WI38 (cell line): ENCODE results near the gene CTR9.
A peak's percentile ranks its signal among the peaks of the same experiment; 100 is the strongest.

ENCODE experiments used
- H3K4me3 ChIP-seq: 2 replicates; pipeline ENCODE4 v1.5.1; 2011; ENCODE audit warnings: low read depth, mild to moderate bottlenecking, control low read depth, low read length
- TF ChIP-seq, protein P1 (sequence below): IDR thresholded peaks from 2 replicates; pipeline ENCODE4 v1.5.1; 2012; ENCODE audit warnings: low read depth, mild to moderate bottlenecking, control low read depth, low read length

The CTR9 gene

DNA sequence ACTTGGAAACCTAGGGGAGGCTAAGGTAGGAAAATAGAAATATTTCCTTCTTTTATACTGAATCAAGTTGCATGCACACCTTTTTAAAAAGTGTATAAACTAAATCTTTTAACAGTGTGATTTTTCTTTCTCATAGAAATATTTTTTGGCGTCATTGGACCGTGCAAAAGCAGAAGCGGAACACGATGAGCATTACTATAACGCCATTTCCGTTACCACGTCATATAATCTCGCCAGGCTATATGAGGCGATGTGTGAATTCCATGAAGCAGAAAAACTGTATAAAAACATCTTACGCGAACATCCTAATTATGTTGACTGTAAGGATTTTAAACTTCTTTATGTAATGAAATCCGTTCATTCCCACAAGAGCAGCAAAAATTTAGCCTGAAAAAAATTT is 13.4 kb downstream of the CTR9 start:
- H3K4me3 ChIP-seq = no peak overlapping the region

DNA sequence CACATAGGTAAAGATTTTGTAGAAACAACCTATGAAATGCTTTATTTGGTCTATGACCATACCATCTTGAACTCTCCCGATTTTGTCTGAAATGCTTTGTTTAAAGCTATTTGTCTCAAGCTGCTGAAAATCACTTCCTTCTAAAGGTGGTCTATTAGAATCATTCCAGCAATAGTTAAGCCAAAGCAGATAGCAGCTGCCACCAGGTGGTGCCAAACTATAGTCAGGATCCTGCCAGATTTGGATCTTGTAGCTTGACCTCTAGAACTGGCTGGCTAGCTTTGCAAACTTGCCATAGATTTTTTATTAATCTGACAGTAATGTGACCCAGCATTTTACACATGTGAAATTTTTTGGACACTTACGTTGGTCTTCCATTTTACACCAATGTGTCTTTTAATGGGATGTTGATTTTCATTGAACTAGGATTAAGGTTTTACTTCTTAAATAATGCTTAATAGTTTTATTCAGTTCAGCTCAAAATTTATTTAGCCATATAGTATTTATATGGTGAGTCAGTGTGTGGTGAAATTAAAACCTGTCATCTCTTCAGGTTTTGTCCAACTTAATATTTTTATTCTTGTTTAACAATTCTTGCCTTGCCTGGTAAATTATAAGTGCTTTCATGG is 19.7 kb downstream of the CTR9 start:
- H3K4me3 ChIP-seq = no peak overlapping the region
- TF ChIP-seq, protein P1, sequence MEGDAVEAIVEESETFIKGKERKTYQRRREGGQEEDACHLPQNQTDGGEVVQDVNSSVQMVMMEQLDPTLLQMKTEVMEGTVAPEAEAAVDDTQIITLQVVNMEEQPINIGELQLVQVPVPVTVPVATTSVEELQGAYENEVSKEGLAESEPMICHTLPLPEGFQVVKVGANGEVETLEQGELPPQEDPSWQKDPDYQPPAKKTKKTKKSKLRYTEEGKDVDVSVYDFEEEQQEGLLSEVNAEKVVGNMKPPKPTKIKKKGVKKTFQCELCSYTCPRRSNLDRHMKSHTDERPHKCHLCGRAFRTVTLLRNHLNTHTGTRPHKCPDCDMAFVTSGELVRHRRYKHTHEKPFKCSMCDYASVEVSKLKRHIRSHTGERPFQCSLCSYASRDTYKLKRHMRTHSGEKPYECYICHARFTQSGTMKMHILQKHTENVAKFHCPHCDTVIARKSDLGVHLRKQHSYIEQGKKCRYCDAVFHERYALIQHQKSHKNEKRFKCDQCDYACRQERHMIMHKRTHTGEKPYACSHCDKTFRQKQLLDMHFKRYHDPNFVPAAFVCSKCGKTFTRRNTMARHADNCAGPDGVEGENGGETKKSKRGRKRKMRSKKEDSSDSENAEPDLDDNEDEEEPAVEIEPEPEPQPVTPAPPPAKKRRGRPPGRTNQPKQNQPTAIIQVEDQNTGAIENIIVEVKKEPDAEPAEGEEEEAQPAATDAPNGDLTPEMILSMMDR = peak; percentile 68

More for the DNA sequence above, 13.4 kb downstream of the CTR9 start:
- TF ChIP-seq, protein P1 = no peak

DNA sequence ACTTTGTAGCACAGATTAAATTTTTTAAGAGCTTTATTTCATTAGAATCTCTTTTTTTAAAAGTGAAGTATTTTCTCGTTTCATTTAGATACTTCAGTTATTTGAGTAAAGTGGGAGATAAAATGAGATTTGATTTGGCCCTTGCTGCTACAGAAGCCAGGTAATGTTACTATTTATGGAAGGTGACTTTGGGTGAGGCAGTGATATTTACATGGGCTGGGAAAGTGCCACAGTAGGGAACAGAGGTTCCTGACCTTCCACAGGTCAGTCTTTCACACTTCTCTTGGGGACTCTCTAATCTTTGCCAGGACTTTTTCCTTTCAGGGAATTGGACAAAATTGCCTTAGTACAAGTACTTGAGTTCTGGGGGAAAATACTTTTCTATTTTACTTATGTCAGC is 20.4 kb downstream of the CTR9 start:
- TF ChIP-seq, protein P1 = no peak
- H3K4me3 ChIP-seq = no peak overlapping the region

DNA sequence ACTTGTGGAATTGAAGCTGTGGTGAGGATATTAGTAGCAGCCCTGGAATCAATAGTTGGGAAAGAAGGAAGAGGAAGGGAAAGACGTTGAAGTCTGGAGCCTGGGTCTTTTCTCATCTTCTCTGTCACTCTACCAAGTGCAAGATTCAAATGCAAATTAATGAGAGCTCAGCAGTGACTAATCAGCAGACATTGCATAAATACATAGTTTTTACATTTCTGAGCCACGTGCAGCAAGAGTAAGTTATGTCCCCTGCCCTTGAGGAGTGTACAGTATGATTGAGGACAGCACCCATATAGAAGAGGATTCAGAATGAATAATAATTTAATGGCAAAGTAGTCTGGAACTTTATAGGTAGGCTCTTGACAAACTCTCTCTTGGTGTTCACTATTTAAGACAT is 23.8 kb downstream of the CTR9 start:
- TF ChIP-seq, protein P1 = no peak
- H3K4me3 ChIP-seq = no peak overlapping the region

DNA sequence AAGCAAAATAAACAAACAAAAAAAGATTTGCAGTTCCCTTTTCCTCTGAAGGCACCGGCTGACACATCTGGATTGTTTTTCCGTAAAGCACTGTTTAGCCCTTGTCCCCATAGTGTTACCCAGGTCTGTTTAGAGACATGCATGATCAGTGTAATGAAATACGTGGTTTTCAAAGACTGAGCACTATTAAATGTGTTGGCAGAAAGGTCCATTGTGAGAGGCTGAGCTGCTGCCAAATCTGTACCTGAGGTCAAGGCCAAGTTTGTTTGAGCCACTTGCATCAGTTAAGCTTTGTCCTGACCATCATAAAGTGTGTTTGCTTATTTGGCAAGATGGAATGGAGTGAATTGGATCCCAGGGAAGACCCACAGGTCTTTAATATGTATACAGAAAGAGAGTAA is 26.3 kb downstream of the CTR9 start:
- TF ChIP-seq, protein P1 = no peak
- no peak overlapping the region for H3K4me3 ChIP-seq

DNA sequence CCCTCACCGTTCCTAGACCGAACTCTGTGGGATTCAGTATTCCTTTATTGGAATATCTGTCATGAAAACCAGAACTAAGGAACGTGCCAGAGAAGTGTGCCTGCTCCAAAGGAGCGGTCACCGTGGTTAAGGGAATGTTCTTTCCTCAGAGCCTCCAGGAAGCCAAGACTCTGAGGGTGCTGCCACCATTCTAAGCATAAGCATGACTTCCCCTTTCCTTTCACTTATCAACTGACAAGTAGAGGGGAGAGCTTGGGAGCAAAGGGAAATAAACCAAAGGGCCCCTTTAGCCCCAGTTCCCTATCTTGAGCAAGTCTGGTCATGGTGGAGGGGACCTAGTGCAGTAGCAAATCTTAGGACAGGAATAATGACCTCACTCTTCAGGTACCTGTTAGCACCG is 26.8 kb downstream of the CTR9 start:
- TF ChIP-seq, protein P1 = no peak

DNA sequence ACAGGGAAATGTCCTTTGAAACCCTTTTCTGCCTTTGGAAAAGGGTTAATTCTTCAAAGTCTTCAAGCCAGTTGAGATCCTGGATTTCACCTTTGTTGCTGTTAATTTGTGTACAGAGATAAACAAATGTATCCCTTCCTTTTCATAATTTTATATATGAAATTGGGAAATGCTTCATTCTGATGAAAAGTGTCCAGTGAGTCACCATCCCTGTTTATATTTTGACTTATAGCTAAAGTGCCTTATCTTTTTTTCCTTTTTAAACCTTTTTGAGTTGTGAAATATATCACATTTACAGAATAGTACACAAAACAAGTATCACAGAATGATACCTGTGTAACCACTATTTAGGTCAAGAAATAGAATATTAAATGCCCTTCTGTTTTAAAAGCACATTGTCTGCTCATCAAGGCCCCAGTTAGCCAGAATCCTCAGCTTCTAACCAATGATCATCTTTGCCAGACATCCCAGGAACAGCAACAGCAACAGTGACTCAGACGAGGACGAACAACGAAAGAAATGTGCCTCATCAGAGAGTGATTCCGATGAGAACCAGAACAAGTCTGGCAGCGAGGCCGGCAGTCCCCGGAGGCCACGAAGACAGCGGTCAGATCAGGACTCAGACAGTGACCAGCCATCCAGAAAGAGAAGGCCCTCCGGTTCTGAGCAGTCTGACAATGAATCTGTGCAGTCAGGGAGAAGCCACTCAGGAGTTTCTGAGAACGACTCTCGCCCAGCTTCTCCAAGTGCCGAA is 27.3 kb downstream of the CTR9 start:
- TF ChIP-seq, protein P1 = no peak
- H3K4me3 ChIP-seq = no peak overlapping the region

More for the DNA sequence above, 26.8 kb downstream of the CTR9 start:
- no peak overlapping the region for H3K4me3 ChIP-seq
